Dermis blood vessel endothelial cell (primary cell): ENCODE results near the gene XXYLT1. TPM values are rescaled to one million over a fixed set of nuclear protein-coding genes. Genes with fewer than 3 reads are reported as not detected.

ENCODE experiments used
- DNase-seq: peaks from one replicate; pipeline ENCODE4 v3.0.0; 2010
- total RNA-seq: library from RNA; depleted of rRNA; stranded (reverse); fragments of >200 nt; gene quantifications from 2 replicates; pipeline ENCODE4 v1.2.3, GENCODE V29; 2014

XXYLT1 gene
- total RNA-seq, 1 donor from 2014 or later = 35.7 TPM

GRCh38 chr3:195265363-195265976 lies 5.5 kb downstream of the XXYLT1 start:
- DNase-seq = no peak

- DNase-seq = no peak
Measured at GRCh38 chr3:195263925-195264600, 6.9 kb downstream of the XXYLT1 start.

GRCh38 chr3:195263193-195263924 lies 7.6 kb downstream of the XXYLT1 start:
- DNase-seq = peak; percentile 56

DNA sequence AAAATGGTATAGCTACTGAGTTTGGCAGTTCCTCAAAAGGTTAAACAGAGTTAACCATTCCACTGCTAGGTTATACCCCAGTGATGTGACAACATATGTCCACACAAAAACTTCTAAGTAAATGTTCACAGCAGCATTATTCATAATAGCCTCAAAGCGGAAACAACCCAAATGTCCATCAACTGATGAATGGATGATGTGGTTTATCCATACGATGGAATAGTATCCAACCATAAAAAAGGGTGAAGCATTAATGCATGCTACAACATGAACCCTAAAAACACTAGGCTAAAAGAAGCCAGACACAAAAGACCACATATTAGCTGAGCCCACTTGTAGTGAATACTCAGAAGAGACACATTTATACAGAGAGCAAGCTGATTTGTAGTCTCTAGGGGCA lies 9.0 kb downstream of the XXYLT1 start:
- no peak for DNase-seq

GRCh38 chr3:195260280-195260905 lies 10.6 kb downstream of the XXYLT1 start:
- peak; percentile 55 for DNase-seq

- DNase-seq = peak; percentile 97
Measured at GRCh38 chr3:195259475-195260279, 11.3 kb downstream of the XXYLT1 start.

GRCh38 chr3:195259154-195259474 lies 11.8 kb downstream of the XXYLT1 start:
- DNase-seq = peak; percentile 58

GRCh38 chr3:195258449-195259153 lies 12.4 kb downstream of the XXYLT1 start:
- DNase-seq = peak; percentile 37

- peak; percentile 43 for DNase-seq
Measured at GRCh38 chr3:195257454-195258448, 13.2 kb downstream of the XXYLT1 start.

DNA sequence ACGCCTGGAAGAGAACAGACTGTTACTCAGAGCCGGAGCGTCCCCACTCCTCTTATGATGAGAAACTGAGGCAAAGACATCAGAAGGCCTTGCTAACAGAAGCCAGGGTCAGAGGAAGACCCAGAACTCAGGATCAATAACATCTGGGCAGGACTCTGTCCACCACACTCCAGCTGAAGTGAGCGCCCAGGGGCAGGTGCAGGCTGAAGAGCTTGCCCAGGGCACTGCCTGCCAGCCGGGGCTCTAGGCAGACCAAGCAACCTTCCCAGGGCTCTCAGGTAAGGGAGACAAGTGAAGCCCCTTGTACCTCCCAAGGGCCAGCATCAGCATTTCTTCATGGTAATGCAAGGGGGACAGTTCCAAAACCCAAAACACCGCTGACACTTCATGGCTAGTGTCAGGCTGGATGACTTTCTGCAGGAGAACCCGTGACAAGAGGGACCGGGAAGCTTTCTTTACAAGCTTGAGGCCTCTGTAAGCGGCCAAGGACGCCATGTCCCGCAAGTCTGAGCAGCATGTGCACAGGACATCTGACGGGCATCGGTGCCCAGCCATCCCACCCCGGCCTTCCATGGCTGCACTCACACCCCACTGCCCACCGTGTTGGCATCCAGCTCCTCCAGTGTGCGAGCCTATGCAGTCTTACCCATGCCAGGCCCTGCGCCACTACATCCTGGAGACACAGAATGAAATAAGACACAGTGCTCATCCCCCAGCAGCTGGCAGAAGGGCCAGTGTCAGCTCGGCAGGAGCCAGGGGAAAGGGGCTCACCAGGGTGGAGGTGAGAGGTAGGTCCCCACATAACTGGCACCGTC lies 14.1 kb downstream of the XXYLT1 start:
- DNase-seq = no peak

- no peak for DNase-seq
Measured at GRCh38 chr3:195255571-195256501, 15.1 kb downstream of the XXYLT1 start.

DNA sequence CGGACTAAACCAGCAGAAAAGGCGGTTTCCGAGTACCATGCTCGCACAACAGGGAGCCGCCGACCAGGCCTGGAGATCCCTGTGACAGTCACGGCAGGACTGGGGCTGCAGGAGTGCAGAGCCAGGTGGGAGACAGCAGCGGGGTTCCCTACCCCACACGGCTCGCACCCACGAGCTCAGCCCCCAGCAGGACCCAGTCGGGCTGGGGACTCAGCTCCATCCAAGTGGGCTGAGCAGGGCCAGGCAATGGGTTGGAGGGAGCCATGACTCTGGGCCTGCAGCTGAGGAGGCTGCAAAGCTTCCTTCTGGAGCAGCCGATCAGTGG lies 15.8 kb downstream of the XXYLT1 start:
- DNase-seq = no peak

GRCh38 chr3:195254454-195255175 lies 16.3 kb downstream of the XXYLT1 start:
- DNase-seq = no peak

GRCh38 chr3:195253923-195254432 lies 17.0 kb downstream of the XXYLT1 start:
- DNase-seq = no peak

DNA sequence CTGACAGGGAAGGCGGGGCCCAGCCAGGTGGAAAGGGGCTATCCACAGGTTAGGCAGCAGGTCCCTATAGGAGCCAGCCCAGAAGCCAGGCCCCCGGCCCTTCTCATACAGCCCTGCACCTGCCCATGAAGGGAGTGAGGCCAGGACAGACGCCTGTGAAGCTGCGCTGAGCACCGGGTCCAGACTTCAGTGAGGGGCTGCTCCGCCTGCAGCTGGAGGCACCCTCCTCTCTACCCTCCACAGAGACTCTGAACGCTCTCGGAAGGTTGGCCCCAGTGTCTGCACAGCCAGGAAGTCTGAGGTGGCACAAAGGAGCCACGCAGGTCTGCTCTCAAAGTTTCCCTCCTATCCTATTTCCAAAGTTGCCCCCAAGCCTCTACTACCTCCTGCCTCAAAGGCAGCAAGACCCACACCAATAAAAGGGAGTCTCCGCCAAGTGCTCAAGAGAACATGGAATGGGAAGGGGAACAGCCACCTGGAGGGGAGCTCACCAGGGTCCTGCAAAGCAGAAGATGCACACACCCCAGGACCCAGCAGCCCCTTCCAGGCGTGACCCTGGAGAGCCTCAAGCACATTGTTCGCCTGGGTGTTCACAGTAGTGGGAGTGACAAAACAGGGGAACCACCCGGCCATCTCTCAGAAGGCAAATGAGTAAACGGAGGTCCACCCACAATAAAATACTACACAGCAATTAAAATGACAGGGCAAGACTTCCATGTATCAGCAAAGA lies 19.5 kb downstream of the XXYLT1 start:
- no peak for DNase-seq

DNA sequence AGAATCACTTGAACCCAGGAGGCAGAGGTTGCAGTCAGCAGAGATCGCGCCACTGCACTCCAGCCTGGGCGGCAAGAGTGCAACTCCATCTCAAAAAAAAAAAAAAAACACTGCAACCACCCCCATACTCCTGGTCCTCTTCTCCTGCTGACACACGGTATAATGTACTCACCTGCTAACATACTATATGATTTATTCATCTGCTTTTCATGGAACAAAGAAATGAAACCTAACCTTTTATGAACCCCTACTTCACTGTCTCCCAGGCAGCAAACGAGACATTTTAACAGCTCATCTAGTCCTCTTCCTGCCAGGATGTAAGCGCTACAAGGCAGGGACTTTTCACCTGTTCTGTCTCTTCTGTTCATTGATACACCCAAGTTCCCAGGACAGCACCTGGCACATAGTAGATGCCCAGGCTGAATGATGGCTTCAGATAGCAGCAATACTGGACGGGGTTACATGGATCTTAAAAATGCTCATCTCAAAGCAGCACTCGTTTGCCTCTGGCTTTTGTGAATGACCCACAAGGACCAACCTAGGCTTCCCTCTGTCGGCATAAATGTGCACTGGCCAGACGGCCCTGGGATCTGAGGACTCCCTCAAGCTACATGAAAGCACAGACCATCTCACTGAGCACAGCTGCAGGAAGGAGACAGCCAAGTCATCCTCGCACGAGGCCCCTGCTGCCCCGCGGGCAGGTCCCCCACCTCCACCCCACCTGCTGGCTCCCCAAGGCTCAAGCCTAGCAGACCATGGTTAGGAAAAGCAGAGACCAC lies 20.3 kb downstream of the XXYLT1 start:
- DNase-seq = peak; percentile 80
